Measurements from ENCODE around the gene CYFIP1.

CYFIP1 gene

GRCh38 chr15:22881739-22882440 lies 98.3 kb downstream of the CYFIP1 start:
- no peak for DNase-seq (ENCODE audit: low spot score)
- TF ChIP-seq, protein P1, sequence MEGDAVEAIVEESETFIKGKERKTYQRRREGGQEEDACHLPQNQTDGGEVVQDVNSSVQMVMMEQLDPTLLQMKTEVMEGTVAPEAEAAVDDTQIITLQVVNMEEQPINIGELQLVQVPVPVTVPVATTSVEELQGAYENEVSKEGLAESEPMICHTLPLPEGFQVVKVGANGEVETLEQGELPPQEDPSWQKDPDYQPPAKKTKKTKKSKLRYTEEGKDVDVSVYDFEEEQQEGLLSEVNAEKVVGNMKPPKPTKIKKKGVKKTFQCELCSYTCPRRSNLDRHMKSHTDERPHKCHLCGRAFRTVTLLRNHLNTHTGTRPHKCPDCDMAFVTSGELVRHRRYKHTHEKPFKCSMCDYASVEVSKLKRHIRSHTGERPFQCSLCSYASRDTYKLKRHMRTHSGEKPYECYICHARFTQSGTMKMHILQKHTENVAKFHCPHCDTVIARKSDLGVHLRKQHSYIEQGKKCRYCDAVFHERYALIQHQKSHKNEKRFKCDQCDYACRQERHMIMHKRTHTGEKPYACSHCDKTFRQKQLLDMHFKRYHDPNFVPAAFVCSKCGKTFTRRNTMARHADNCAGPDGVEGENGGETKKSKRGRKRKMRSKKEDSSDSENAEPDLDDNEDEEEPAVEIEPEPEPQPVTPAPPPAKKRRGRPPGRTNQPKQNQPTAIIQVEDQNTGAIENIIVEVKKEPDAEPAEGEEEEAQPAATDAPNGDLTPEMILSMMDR (IDR thresholded peaks at IDR 0.05; ENCODE audit: extremely low read depth, insufficient read depth, missing control alignments) = no peak
- in situ Hi-C loops (cut with MboI; ENCODE audit: low pct_unique_long_range_greater_than_20kb, low sequenced_read_pairs, unreplicated experiment) = loop anchor here (25.0 kb wide), 1 partner anchor 105 kb away; the partner anchor contains the start of gene CYFIP1

DNA sequence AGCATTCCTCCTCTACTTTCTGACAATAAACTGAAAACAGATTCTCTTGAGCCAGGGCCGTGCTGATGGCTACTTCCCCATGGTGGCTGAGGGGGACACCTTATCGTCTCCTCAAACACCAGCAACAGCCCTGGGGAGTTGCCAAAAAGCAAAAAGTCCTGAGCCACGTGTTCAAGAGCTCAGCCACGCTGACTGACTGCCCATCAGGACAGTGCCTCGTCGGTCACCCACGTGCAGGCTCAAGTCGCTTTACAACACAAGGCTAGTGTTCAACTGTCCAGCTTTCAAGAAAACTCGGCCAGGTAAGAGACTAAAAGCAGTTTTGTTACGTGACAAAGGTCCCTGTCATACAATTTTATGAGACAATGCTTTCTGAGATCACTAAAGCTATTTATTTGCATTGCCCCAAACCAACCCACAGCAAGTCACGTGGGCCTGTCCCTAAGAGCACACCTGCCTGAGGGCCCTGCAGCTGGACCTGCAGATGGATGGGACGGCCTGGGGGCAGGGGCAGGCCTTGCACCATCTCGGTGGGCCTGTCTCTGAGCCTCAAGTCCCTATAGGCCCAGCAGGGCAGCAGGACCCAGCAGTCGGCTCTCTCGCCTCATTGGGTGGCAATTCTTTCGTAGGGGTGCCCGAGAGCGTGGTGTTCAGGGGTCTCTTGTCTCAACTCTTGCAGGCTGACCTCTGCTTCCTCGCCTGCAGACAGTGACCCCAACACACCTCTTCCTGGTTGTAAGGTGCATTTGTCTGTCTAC lies 99.0 kb downstream of the CYFIP1 start:
- in situ Hi-C loops (cut with MboI; ENCODE audit: low pct_unique_long_range_greater_than_20kb, low sequenced_read_pairs, unreplicated experiment) = loop anchor here (25.0 kb wide), 1 partner anchor 106 kb away; the partner anchor contains the start of gene CYFIP1
- TF ChIP-seq, protein P1 (IDR thresholded peaks at IDR 0.05; ENCODE audit: extremely low read depth, insufficient read depth, missing control alignments) = no peak
- DNase-seq (ENCODE audit: low spot score) = no peak

DNA sequence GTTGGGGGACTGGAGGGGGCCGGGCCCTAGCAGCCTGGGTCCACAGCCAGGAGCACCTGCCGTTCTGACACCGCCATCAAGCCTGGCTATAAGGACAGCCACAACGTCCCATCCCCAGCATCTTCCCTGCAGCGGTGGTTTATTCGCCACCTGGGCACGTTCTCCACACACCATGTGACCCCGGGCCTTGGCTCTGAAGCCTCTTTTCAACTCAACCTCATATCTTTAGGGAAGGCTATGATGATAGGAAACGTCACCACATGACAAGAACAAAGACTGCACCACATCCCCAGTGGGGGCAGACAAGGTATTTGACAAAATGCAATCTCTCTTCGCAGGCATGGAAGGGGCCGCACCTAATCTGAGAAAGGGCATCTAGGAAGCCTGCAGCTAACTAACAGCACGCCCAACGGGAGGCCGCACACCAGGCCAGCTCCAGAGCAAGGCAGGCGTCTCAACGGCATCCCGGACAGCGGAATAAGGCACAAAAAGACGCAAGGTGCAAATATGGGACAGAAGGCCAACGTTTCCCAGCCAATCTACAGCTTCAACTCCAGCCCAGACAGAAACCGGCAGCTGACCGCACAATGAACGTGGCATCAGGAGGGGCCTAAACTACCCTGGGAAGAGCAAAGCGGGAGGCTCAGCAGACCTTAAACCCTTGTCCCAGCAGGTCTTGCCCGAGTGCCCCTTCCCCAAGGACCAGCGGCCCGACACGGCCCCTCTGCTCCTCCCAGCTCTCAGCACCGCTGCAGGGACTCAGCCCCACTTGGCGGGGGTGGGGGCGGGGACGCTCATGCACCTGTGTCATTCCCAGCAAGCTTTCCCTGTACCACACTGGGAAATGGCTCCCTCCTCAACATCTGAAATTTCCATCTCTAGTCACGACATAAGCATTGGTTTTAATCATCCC lies 99.8 kb downstream of the CYFIP1 start:
- DNase-seq (ENCODE audit: low spot score) = no peak
- TF ChIP-seq, protein P1 (IDR thresholded peaks at IDR 0.05; ENCODE audit: extremely low read depth, insufficient read depth, missing control alignments) = no peak
- in situ Hi-C loops (cut with MboI; ENCODE audit: low pct_unique_long_range_greater_than_20kb, low sequenced_read_pairs, unreplicated experiment) = loop anchor here (25.0 kb wide), 1 partner anchor 107 kb away; the partner anchor contains the start of gene CYFIP1

- in situ Hi-C loops (cut with MboI; ENCODE audit: low pct_unique_long_range_greater_than_20kb, low sequenced_read_pairs, unreplicated experiment) = loop anchor here (25.0 kb wide), 1 partner anchor 109 kb away; the partner anchor contains the start of gene CYFIP1
- DNase-seq (ENCODE audit: low spot score) = no peak
Measured at GRCh38 chr15:22878103-22878502, 102.1 kb downstream of the CYFIP1 start.

GRCh38 chr15:22877607-22878006 lies 102.6 kb downstream of the CYFIP1 start:
- TF ChIP-seq, protein P1 (IDR thresholded peaks at IDR 0.05; ENCODE audit: extremely low read depth, insufficient read depth, missing control alignments) = no peak
- in situ Hi-C loops (cut with MboI; ENCODE audit: low pct_unique_long_range_greater_than_20kb, low sequenced_read_pairs, unreplicated experiment) = loop anchor here (25.0 kb wide), 1 partner anchor 110 kb away; the partner anchor contains the start of gene CYFIP1
- DNase-seq (ENCODE audit: low spot score) = no peak

More at GRCh38 chr15:22878103-22878502, 102.1 kb downstream of the CYFIP1 start:
- TF ChIP-seq, protein P1 (IDR thresholded peaks at IDR 0.05; ENCODE audit: extremely low read depth, insufficient read depth, missing control alignments) = no peak

DNA sequence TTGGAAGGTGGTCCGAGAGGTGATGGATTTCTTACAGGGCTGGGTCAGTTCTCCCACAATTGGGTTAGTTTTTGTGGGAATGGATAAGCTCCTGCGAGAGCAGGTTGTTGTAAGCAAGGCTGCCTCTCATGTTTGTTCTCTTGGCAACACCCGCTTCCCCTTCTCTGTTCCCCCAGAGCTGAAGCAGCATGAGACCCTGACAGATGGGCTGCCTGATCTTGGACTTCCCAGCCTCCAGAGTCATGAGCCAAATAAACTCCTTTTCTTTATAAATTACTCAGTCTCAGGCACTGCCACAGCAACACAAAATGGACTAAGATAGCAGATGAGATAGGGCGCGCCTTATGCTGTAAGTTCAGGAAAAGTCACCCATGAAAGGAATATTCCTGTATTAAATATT lies 103.1 kb downstream of the CYFIP1 start:
- DNase-seq (ENCODE audit: low spot score) = no peak
- TF ChIP-seq, protein P1 (IDR thresholded peaks at IDR 0.05; ENCODE audit: extremely low read depth, insufficient read depth, missing control alignments) = no peak
- in situ Hi-C loops (cut with MboI; ENCODE audit: low pct_unique_long_range_greater_than_20kb, low sequenced_read_pairs, unreplicated experiment) = loop anchor here (25.0 kb wide), 1 partner anchor 110 kb away; the partner anchor contains the start of gene CYFIP1
